Duodenal mucosa (tissue), 2 donors: Measurements from ENCODE around the gene PTPRC.

Experiments
- H3K27ac ChIP-seq: one replicate; pipeline ENCODE4 v1.7.0; 2013; ENCODE audit warnings: low read depth, low read length
- H3K27me3 ChIP-seq, 2 donors: one replicate each; pipeline ENCODE4 v1.7.0; 2013; ENCODE audit warnings: low read length in 2 of 2, control low read depth in 1 of 2; ENCODE audit not compliant: insufficient read depth in 2 of 2, control insufficient read depth in 1 of 2
- H3K36me3 ChIP-seq, 2 donors: one replicate each; pipeline ENCODE4 v1.7.0; 2013; ENCODE audit warnings: low read length in 2 of 2, control low read depth in 1 of 2; ENCODE audit not compliant: insufficient read depth in 2 of 2, control insufficient read depth in 1 of 2
- H3K4me1 ChIP-seq, 2 donors: one replicate each; pipeline ENCODE4 v1.7.0; 2013; ENCODE audit warnings: low read length in 2 of 2, control low read depth in 1 of 2; ENCODE audit not compliant: insufficient read depth in 2 of 2, control insufficient read depth in 1 of 2
- H3K4me3 ChIP-seq, 2 donors: one replicate each; pipeline ENCODE4 v1.7.0; 2013; ENCODE audit warnings: low read length in 2 of 2, low read depth in 1 of 2
- H3K9ac ChIP-seq, 2 donors: one replicate each; pipeline ENCODE4 v1.7.0; 2013; ENCODE audit warnings: low read length in 2 of 2, low read depth in 1 of 2
- H3K9me3 ChIP-seq, 2 donors: one replicate each; pipeline ENCODE4 v1.7.0; 2013; ENCODE audit warnings: low read length in 2 of 2, control low read depth in 1 of 2; ENCODE audit not compliant: control insufficient read depth in 1 of 2

PTPRC gene

GRCh38 chr1:198669023-198669698 lies 30.3 kb downstream of the PTPRC start:
- H3K9ac ChIP-seq: no peak overlapping the region
- no peak overlapping the region for H3K4me3 ChIP-seq
- no peaks in the 10 kb centered on the region for H3K36me3 ChIP-seq
- no peaks in the 10 kb centered on the region for H3K4me1 ChIP-seq
- no peaks in the 10 kb centered on the region for H3K27me3 ChIP-seq
- H3K9me3 ChIP-seq: no peaks in the 10 kb centered on the region
- H3K27ac ChIP-seq: no peak overlapping the region

DNA sequence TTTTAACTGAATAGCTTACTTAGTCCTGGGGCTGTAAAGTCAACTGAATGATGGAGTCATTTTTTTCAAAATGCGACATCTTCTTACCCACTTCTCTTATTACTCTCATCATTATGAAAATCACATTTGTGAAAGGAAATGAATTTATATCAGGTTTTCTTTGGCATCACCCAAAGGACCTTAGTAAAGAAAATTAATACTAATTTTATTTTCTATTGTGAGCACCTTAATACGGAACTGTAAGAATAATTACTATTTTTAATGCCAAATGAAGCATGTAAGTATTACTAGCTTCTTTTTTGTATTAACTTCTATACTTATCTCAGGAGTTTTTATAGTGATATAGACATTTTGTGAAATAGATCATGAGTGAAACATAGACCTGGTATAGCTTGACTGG lies 30.9 kb downstream of the PTPRC start:
- H3K27me3 ChIP-seq: no peaks in the 10 kb centered on the region

GRCh38 chr1:198671136-198671535 lies 32.3 kb downstream of the PTPRC start:
- Histone ChIP-seq H3K4me3 (no peak overlapping the region), H3K36me3 (no peaks in the 10 kb centered on the region), H3K9ac (no peak overlapping the region), H3K27ac (no peak overlapping the region), H3K9me3 (no peaks in the 10 kb centered on the region), H3K4me1 (no peaks in the 10 kb centered on the region), H3K27me3 (no peaks in the 10 kb centered on the region)

More for the DNA sequence above, 30.9 kb downstream of the PTPRC start:
- H3K9me3 ChIP-seq: no peaks in the 10 kb centered on the region
- no peak overlapping the region for H3K27ac ChIP-seq
- H3K9ac ChIP-seq: no peak overlapping the region
- no peaks in the 10 kb centered on the region for H3K4me1 ChIP-seq
- H3K4me3 ChIP-seq: no peak overlapping the region
- no peaks in the 10 kb centered on the region for H3K36me3 ChIP-seq

DNA sequence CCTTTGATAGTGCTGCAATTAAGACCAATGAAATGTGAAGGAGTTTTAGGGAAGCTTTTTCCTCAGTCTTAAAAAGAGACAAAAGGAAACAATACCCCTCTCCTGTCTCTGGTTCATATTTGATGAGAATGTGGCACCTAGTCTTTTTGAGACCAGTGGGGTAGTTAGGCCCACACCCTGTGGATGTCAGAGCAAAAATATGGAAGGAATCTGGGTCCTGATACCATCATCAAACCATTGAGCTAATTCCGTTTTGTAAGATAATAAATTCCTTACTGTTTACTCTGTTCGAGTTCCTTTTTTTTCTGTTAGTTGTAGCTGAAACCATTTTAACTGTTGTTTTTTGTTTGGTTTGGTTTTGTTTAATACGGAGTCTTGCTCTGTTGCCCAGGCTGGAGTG lies 33.3 kb downstream of the PTPRC start:
- no peaks in the 10 kb centered on the region for H3K36me3 ChIP-seq
- no peaks in the 10 kb centered on the region for H3K9me3 ChIP-seq
- H3K27ac ChIP-seq: no peak overlapping the region
- H3K4me1 ChIP-seq: no peaks in the 10 kb centered on the region
- H3K27me3 ChIP-seq: no peaks in the 10 kb centered on the region
- no peak overlapping the region for H3K9ac ChIP-seq
- H3K4me3 ChIP-seq: no peak overlapping the region

GRCh38 chr1:198674009-198674408 lies 35.2 kb downstream of the PTPRC start:
- Histone ChIP-seq H3K27me3 (no peaks in the 10 kb centered on the region), H3K27ac (no peak overlapping the region), H3K4me1 (no peaks in the 10 kb centered on the region), H3K36me3 (no peaks in the 10 kb centered on the region), H3K4me3 (no peak overlapping the region), H3K9ac (no peak overlapping the region), H3K9me3 (no peaks in the 10 kb centered on the region)

GRCh38 chr1:198676253-198676652 lies 37.4 kb downstream of the PTPRC start:
- H3K36me3 ChIP-seq: no peaks in the 10 kb centered on the region
- H3K4me3 ChIP-seq: no peak overlapping the region
- H3K4me1 ChIP-seq: no peaks in the 10 kb centered on the region
- no peaks in the 10 kb centered on the region for H3K27me3 ChIP-seq
- no peak overlapping the region for H3K9ac ChIP-seq
- H3K9me3 ChIP-seq: no peaks in the 10 kb centered on the region
- H3K27ac ChIP-seq: no peak overlapping the region

DNA sequence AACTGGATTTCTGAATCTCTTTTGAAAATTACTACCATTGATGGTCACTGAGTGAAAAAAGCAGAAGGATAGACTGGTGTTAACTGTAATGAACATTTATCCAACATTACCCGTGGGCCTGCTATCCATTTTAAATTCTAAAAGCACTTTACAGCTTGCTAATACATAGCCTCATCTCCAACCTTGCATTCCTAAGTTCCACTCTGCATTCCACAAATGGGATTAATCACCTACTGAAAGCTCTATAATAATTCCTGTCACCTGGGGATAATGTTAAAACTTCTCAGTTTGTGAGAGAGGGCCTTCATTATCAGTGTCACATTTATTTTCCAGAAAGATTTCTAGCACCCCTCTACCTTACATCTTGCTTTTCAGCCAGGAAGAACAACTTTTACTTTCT lies 38.2 kb downstream of the PTPRC start:
- H3K9ac ChIP-seq: no peak overlapping the region
- no peaks in the 10 kb centered on the region for H3K4me1 ChIP-seq
- H3K27ac ChIP-seq: no peak overlapping the region
- H3K27me3 ChIP-seq: no peaks in the 10 kb centered on the region
- H3K36me3 ChIP-seq: no peaks in the 10 kb centered on the region
- H3K4me3 ChIP-seq: no peak overlapping the region
- no peaks in the 10 kb centered on the region for H3K9me3 ChIP-seq

DNA sequence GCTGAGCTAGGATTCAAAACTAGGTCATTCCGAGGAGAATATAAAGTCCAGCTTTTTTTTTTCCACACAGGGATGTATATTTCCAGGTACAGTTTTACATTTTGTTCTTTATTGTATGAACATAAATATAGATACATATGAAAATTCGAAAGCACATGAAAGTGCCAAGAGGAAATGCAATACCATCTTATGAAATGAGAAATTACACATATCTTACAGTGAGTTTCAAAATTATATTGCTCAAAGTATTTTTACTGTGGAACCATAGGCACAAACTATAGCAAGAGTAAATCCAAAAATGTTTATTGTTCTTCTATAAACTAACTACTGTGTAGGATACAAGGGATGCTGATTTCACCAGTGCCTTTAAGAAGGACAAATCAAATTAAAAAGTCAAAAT lies 39.0 kb downstream of the PTPRC start:
- Histone ChIP-seq H3K4me3 (no peak overlapping the region), H3K4me1 (no peaks in the 10 kb centered on the region), H3K27me3 (no peaks in the 10 kb centered on the region), H3K27ac (peak overlapping the region; percentile 36), H3K9me3 (no peaks in the 10 kb centered on the region), H3K36me3 (no peaks in the 10 kb centered on the region), H3K9ac (no peak overlapping the region)

GRCh38 chr1:198678301-198678836 lies 39.5 kb downstream of the PTPRC start:
- Histone ChIP-seq H3K27ac (peak overlapping the region; percentile 36), H3K9me3 (no peaks in the 10 kb centered on the region), H3K4me3 (no peak overlapping the region), H3K27me3 (no peaks in the 10 kb centered on the region), H3K36me3 (no peaks in the 10 kb centered on the region), H3K4me1 (peaks cover 0 to 1% of the 10 kb centered on the region in 2 donors), H3K9ac (peak overlapping the region in 1 of 2 donors; percentile 13)

DNA sequence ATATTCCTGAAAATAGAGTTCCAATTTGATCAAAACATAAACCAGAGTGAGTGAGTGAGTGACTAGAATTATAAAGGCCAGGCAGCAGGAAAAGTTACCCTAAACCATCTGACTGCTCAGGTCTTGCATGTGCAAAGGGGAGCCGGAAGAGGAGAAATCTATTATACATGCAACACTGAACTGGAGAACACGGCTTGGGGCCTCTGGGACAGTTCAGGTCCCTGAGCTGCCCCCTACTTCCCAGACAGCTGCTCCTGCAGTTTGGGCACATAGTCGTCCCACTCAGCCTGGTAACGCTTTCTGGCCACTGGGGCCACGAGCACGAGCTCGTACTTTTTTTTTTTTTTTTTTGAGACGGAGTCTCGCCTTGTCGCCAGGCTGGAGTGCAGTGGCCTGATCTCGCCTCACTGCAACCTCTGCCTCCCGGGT lies 40.1 kb downstream of the PTPRC start:
- Histone ChIP-seq H3K36me3 (no peaks in the 10 kb centered on the region), H3K4me1 (peaks cover 0 to 6% of the 10 kb centered on the region in 2 donors), H3K27ac (no peak overlapping the region), H3K9ac (no peak overlapping the region), H3K27me3 (no peaks in the 10 kb centered on the region), H3K4me3 (no peak overlapping the region), H3K9me3 (no peaks in the 10 kb centered on the region)
